Fibroblast of pulmonary artery (primary cell): Measurements from ENCODE around the gene TMEM169.
"Not testable (repeated sequence)": the region's sequence is repeated elsewhere in the genome, so short reads cannot be mapped to it uniquely, and the experiment has no call there.

Experiments used
- DNase-seq: peaks from one replicate; pipeline ENCODE4 v3.0.0-alpha.2; 2010; ENCODE audit warnings: low read depth
- H3K4me3 ChIP-seq: replicated peaks from 2 replicates; pipeline ENCODE4 v1.5.1; 2011; ENCODE audit warnings: low read depth, mild to moderate bottlenecking, control low read depth, low read length, moderate library complexity
- CTCF ChIP-seq: IDR thresholded peaks from 2 replicates; pipeline ENCODE4 v1.5.1; 2011; ENCODE audit warnings: mild to moderate bottlenecking, control low read depth, low read length, inconsistent platforms; ENCODE audit errors: missing control alignments

TMEM169 gene

GRCh38 chr2:216134958-216135541 lies 53.3 kb downstream of the TMEM169 start:
- no peak for DNase-seq
- no peak overlapping the region for H3K4me3 ChIP-seq
- TF ChIP-seq CTCF, result no peak

DNA sequence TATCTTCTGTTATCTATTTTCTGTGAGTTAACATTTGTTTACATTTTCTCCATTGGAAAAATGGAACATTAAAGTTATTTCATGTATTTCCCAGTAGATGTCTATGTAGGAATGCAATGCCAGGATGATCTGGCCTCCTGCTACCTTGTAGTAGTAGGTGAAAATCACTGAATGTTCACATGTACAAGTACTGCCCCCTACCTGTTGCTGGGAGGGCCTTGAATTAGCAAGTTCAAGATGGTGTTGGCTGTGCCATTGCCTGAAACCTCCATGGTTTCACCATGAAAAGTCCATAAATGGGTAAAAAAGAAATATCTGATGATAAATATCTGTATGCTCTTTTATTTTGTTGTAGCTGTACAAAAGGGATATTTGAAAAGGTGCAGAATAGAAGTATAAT lies 58.2 kb downstream of the TMEM169 start:
- no peak overlapping the region for H3K4me3 ChIP-seq
- peak; percentile 32 for TF ChIP-seq CTCF
- peak; percentile 13 for DNase-seq

DNA sequence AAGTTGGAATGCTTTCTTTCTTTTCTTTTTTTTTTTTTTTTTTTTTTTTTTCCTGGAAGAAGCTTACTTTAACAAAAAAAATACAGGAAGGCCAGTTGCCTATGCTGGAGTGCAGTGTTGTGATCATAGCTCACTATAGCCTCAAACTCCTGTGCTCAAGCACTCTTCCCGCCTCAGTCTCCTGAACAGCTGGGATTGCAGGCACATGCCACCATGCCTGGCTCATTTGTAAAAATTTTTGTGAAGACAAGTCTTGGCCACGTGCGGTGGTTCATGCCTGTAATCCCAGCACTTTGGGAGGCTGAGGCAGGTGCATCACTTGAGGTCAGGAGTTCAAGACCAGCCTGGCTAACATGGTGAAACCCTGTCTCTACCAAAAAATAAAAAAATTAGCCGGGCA lies 59.8 kb downstream of the TMEM169 start:
- H3K4me3 ChIP-seq, DNase-seq: not testable (repeated sequence)

GRCh38 chr2:216142540-216142939 lies 60.8 kb downstream of the TMEM169 start:
- no peak overlapping the region for H3K4me3 ChIP-seq
- no peak for TF ChIP-seq CTCF
- DNase-seq, result peak; percentile 16

- no peak overlapping the region for H3K4me3 ChIP-seq
- no peak for TF ChIP-seq CTCF
- no peak for DNase-seq
Observed at GRCh38 chr2:216144372-216144771, 62.7 kb downstream of the TMEM169 start.

DNA sequence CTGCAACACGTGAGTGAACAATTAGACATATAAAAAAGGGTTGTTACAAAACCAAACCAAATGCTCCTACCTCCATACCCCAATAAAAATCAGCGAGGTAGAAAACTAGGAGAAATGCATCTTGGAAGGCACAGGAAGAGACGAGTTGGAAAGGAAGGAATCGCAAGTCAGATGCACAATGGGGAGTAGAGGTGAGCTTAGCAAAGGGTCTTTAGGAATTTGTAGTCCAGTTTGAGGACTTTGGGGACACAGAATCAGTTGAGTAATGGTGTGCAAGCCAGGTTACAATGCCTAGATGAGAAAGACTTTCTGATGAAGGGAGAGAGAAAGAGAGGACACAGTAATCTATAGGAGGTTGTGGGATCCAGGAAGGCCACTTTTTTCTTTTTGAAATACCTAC lies 63.1 kb downstream of the TMEM169 start:
- DNase-seq, result no peak
- no peak for TF ChIP-seq CTCF
- H3K4me3 ChIP-seq, result no peak overlapping the region

GRCh38 chr2:216146573-216146972 lies 64.9 kb downstream of the TMEM169 start:
- no peak for TF ChIP-seq CTCF
- no peak for DNase-seq
- no peak overlapping the region for H3K4me3 ChIP-seq
